Measurements from ENCODE around the gene UBAC2.

The UBAC2 gene

DNA sequence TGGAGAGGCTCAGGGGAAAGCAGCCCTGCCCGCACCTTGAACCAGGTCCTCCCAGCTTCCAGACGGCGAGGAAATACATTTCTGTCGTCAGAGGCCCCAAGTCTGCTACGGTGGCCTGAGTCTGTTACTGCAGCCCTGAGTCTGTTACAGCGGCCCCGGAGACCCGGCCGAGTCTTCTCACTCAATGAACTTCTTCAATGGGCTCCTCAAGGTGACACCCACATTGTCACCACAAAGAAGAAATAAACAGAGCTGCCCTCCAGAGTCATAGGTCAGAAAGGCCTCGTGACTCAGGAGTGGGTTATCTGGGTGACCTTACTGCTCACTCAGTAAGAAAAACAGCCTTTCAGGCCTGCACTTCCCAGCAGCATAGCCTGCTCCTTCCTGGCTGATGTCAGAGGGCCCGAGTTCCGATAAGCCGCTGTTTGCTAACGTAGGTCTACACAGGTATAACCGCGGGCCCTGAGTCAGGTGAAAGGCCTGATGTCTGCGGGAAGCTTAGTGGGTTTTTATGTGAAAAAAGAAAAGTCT is 233.7 kb downstream of the UBAC2 start:
- TF ChIP-seq ZNF565 (CRISPR knock-in tag; conservative IDR thresholded peaks at IDR 0.05; ENCODE audit: low read depth): no peak
- TF ChIP-seq GLIS3 (CRISPR knock-in tag; IDR thresholded peaks at IDR 0.05): no peak
- TF ChIP-seq, protein P1, sequence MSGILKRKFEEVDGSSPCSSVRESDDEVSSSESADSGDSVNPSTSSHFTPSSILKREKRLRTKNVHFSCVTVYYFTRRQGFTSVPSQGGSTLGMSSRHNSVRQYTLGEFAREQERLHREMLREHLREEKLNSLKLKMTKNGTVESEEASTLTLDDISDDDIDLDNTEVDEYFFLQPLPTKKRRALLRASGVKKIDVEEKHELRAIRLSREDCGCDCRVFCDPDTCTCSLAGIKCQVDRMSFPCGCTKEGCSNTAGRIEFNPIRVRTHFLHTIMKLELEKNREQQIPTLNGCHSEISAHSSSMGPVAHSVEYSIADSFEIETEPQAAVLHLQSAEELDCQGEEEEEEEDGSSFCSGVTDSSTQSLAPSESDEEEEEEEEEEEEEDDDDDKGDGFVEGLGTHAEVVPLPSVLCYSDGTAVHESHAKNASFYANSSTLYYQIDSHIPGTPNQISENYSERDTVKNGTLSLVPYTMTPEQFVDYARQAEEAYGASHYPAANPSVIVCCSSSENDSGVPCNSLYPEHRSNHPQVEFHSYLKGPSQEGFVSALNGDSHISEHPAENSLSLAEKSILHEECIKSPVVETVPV (CRISPR knock-in tag; IDR thresholded peaks at IDR 0.05): no peak
- no peak for TF ChIP-seq ISL1 (CRISPR knock-in tag; IDR thresholded peaks at IDR 0.05)
- TF ChIP-seq TOX (CRISPR knock-in tag; IDR thresholded peaks at IDR 0.05; ENCODE audit: borderline replicate concordance): no peak
- no peak for TF ChIP-seq ZFP30 (CRISPR knock-in tag; IDR thresholded peaks at IDR 0.05)
- TF ChIP-seq, protein P2, sequence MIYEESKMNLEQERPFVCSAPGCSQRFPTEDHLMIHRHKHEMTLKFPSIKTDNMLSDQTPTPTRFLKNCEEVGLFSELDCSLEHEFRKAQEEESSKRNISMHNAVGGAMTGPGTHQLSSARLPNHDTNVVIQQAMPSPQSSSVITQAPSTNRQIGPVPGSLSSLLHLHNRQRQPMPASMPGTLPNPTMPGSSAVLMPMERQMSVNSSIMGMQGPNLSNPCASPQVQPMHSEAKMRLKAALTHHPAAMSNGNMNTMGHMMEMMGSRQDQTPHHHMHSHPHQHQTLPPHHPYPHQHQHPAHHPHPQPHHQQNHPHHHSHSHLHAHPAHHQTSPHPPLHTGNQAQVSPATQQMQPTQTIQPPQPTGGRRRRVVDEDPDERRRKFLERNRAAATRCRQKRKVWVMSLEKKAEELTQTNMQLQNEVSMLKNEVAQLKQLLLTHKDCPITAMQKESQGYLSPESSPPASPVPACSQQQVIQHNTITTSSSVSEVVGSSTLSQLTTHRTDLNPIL (CRISPR knock-in tag; IDR thresholded peaks at IDR 0.05; ENCODE audit: low read depth): no peak
- no peak for TF ChIP-seq ESRRG (CRISPR knock-in tag; IDR thresholded peaks at IDR 0.05)
- TF ChIP-seq, protein P3, sequence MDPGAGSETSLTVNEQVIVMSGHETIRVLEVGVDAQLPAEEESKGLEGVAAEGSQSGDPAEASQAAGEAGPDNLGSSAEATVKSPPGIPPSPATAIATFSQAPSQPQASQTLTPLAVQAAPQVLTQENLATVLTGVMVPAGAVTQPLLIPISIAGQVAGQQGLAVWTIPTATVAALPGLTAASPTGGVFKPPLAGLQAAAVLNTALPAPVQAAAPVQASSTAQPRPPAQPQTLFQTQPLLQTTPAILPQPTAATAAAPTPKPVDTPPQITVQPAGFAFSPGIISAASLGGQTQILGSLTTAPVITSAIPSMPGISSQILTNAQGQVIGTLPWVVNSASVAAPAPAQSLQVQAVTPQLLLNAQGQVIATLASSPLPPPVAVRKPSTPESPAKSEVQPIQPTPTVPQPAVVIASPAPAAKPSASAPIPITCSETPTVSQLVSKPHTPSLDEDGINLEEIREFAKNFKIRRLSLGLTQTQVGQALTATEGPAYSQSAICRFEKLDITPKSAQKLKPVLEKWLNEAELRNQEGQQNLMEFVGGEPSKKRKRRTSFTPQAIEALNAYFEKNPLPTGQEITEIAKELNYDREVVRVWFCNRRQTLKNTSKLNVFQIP (CRISPR knock-in tag; IDR thresholded peaks at IDR 0.05; ENCODE audit: borderline replicate concordance, low read depth): no peak
- TF ChIP-seq, protein P4, sequence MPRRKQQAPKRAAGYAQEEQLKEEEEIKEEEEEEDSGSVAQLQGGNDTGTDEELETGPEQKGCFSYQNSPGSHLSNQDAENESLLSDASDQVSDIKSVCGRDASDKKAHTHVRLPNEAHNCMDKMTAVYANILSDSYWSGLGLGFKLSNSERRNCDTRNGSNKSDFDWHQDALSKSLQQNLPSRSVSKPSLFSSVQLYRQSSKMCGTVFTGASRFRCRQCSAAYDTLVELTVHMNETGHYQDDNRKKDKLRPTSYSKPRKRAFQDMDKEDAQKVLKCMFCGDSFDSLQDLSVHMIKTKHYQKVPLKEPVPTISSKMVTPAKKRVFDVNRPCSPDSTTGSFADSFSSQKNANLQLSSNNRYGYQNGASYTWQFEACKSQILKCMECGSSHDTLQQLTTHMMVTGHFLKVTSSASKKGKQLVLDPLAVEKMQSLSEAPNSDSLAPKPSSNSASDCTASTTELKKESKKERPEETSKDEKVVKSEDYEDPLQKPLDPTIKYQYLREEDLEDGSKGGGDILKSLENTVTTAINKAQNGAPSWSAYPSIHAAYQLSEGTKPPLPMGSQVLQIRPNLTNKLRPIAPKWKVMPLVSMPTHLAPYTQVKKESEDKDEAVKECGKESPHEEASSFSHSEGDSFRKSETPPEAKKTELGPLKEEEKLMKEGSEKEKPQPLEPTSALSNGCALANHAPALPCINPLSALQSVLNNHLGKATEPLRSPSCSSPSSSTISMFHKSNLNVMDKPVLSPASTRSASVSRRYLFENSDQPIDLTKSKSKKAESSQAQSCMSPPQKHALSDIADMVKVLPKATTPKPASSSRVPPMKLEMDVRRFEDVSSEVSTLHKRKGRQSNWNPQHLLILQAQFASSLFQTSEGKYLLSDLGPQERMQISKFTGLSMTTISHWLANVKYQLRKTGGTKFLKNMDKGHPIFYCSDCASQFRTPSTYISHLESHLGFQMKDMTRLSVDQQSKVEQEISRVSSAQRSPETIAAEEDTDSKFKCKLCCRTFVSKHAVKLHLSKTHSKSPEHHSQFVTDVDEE (CRISPR knock-in tag; IDR thresholded peaks at IDR 0.05): no peak
- no peak for TF ChIP-seq ARNTL (CRISPR knock-in tag; IDR thresholded peaks at IDR 0.05; ENCODE audit: borderline replicate concordance, low read depth)
- no peak for TF ChIP-seq ZFP3 (CRISPR knock-in tag; IDR thresholded peaks at IDR 0.05)
- TF ChIP-seq CSDC2 (CRISPR knock-in tag; IDR thresholded peaks at IDR 0.05): no peak

DNA sequence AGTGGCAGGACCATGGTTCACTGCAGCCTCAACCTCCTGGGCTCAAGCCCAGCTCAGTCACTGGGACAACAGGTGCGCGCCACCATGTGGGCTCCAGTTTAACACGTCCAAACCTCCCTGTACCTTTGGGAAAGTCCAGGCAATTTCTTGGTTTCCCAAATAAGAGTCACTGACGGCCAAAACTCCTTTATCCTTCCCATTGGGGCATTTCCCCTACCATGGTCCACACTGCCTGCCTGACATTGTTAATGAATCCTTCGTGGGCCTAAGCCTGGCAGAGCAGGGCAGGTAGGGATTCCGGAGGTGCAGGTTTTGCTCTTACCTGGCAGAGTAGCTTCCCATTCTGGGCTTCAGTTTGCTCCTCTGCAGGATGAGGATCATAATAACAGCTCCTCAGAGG is 234.5 kb downstream of the UBAC2 start:
- ATAC-seq: no peak

More for the DNA sequence above, 233.7 kb downstream of the UBAC2 start:
- ATAC-seq: no peak

DNA sequence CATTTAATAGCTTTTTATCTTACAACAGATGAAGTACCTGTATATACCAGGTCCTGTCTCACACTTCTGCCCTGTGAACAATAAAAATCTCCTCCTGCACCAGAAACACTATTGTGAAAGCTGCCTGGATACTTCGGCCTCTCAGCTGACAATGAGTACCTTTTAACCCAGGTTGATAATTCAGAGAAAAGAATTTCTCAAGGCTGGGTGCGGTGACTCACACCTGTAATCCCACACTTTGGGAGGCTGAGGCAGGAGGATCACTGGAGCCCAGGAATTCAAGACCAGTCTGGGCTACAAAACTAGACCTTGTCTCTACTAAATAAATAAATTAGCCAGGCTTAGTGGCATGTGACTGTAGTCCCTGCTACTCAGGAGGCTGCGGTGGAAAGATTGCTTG is 235.3 kb downstream of the UBAC2 start:
- TF ChIP-seq PPARA (CRISPR knock-in tag; IDR thresholded peaks at IDR 0.05; ENCODE audit: borderline replicate concordance) (no peak), GLIS3 (CRISPR knock-in tag; IDR thresholded peaks at IDR 0.05) (no peak), RARB (CRISPR knock-in tag; IDR thresholded peaks at IDR 0.05) (no peak), ZC3H10 (CRISPR knock-in tag; IDR thresholded peaks at IDR 0.05) (no peak), TOX (CRISPR knock-in tag; IDR thresholded peaks at IDR 0.05; ENCODE audit: borderline replicate concordance) (no peak), ZNF8 (CRISPR knock-in tag; IDR thresholded peaks at IDR 0.05) (no peak)
- TF ChIP-seq, protein P5, sequence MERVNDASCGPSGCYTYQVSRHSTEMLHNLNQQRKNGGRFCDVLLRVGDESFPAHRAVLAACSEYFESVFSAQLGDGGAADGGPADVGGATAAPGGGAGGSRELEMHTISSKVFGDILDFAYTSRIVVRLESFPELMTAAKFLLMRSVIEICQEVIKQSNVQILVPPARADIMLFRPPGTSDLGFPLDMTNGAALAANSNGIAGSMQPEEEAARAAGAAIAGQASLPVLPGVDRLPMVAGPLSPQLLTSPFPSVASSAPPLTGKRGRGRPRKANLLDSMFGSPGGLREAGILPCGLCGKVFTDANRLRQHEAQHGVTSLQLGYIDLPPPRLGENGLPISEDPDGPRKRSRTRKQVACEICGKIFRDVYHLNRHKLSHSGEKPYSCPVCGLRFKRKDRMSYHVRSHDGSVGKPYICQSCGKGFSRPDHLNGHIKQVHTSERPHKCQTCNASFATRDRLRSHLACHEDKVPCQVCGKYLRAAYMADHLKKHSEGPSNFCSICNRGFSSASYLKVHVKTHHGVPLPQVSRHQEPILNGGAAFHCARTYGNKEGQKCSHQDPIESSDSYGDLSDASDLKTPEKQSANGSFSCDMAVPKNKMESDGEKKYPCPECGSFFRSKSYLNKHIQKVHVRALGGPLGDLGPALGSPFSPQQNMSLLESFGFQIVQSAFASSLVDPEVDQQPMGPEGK (CRISPR knock-in tag; IDR thresholded peaks at IDR 0.05; ENCODE audit: borderline replicate concordance): no peak
- TF ChIP-seq, protein P2 (CRISPR knock-in tag; IDR thresholded peaks at IDR 0.05; ENCODE audit: low read depth): no peak

More for the DNA sequence above, 234.5 kb downstream of the UBAC2 start:
- TF ChIP-seq ZC3H10 (CRISPR knock-in tag; IDR thresholded peaks at IDR 0.05) (no peak), PPARA (CRISPR knock-in tag; IDR thresholded peaks at IDR 0.05; ENCODE audit: borderline replicate concordance) (no peak)

More for the DNA sequence above, 235.3 kb downstream of the UBAC2 start:
- no peak for ATAC-seq
